HG02884 (cell line): ENCODE results near the gene DNASE2B.

Experiments
- ATAC-seq: cut with Tn5 transposase; IDR thresholded peaks from one replicate; pipeline ENCODE4 v1.9.1; 2021; ENCODE audit warnings: mild to moderate bottlenecking, moderate library complexity; ENCODE audit not compliant: unreplicated experiment

DNASE2B gene

GRCh38 chr1:84410328-84411095 is 12.2 kb downstream of the DNASE2B start:
- ATAC-seq, result no peak

- no peak for ATAC-seq
These were observed 14.1 kb downstream of the DNASE2B start for GRCh38 chr1:84412316-84412942.

GRCh38 chr1:84415396-84415795 is 17.1 kb downstream of the DNASE2B start:
- ATAC-seq, result no peak

GRCh38 chr1:84422909-84423308 is 24.6 kb downstream of the DNASE2B start:
- ATAC-seq, result no peak

GRCh38 chr1:84424513-84425149 is 26.3 kb downstream of the DNASE2B start:
- ATAC-seq, result no peak

- no peak for ATAC-seq
These were observed 27.0 kb downstream of the DNASE2B start for GRCh38 chr1:84425150-84425896.

- no peak for ATAC-seq
These were observed 28.1 kb downstream of the DNASE2B start for GRCh38 chr1:84426376-84426775.

GRCh38 chr1:84427250-84428188 is 29.2 kb downstream of the DNASE2B start:
- no peak for ATAC-seq

- ATAC-seq, result no peak
These were observed 30.0 kb downstream of the DNASE2B start for GRCh38 chr1:84428235-84428634.

- ATAC-seq, result no peak
These were observed 30.9 kb downstream of the DNASE2B start for GRCh38 chr1:84429231-84429630.

GRCh38 chr1:84430546-84430945 is 32.3 kb downstream of the DNASE2B start:
- ATAC-seq, result no peak

GRCh38 chr1:84433258-84434080 is 35.2 kb downstream of the DNASE2B start:
- ATAC-seq, result peak; percentile 49

GRCh38 chr1:84434081-84434769 is 35.9 kb downstream of the DNASE2B start:
- peak; percentile 4 for ATAC-seq

GRCh38 chr1:84434801-84435549 is 36.7 kb downstream of the DNASE2B start:
- no peak for ATAC-seq

- ATAC-seq, result peak; percentile 43
These were observed 38.8 kb downstream of the DNASE2B start for GRCh38 chr1:84436876-84437655.

GRCh38 chr1:84442256-84442655 is 44.0 kb downstream of the DNASE2B start:
- peak; percentile 99 for ATAC-seq
